DND-41 (cell line): ENCODE results near the gene LMF2.

Experiments
- ATAC-seq: fragments of 200-7000 bp; cut with Tn5 transposase; 3 replicates; pipeline ENCODE4 v1.9.1; 2021; ENCODE audit warnings: low read depth; ENCODE audit not compliant: insufficient read depth
- DNase-seq: peaks from one replicate; pipeline ENCODE4 v3.0.0-alpha.2; 2020
- H2AFZ ChIP-seq: 2 replicates; pipeline ENCODE4 v1.6.0; 2012; ENCODE audit warnings: low read depth, low read length
- H3K27ac ChIP-seq: 2 replicates; pipeline ENCODE4 v1.5.1; 2012; ENCODE audit warnings: low read length, inconsistent platforms
- H3K27me3 ChIP-seq: fragments of 200-600 bp; sonication (generic); 2 replicates; pipeline ENCODE4 v1.6.0; 2012; ENCODE audit warnings: low read length, mild to moderate bottlenecking, inconsistent platforms; ENCODE audit not compliant: insufficient read depth, poor library complexity
- H3K36me3 ChIP-seq: 2 replicates; pipeline ENCODE4 v1.5.1; 2012; ENCODE audit warnings: low read length, inconsistent platforms; ENCODE audit not compliant: insufficient read depth
- H3K4me1 ChIP-seq: 2 replicates; pipeline ENCODE4 v1.5.1; 2012; ENCODE audit warnings: mild to moderate bottlenecking, low read length; ENCODE audit not compliant: insufficient read depth
- H3K4me2 ChIP-seq: 2 replicates; pipeline ENCODE4 v1.6.0; 2012; ENCODE audit warnings: mild to moderate bottlenecking, moderate library complexity, low read length, inconsistent platforms; ENCODE audit not compliant: insufficient read depth
- H3K4me3 ChIP-seq, 2 experiments: fragments of 200-600 bp in 1 of 2; shearing (Covaris generic) in 1 of 2; 2 replicates each; pipeline ENCODE4 v1.5.1; 2012 to 2016; ENCODE audit warnings: inconsistent platforms in 2 of 2, low read length in 2 of 2, mild to moderate bottlenecking in 2 of 2, low read depth in 1 of 2, moderate library complexity in 1 of 2
- H3K79me2 ChIP-seq: 2 replicates; pipeline ENCODE4 v1.6.0; 2012; ENCODE audit warnings: low read length, inconsistent platforms; ENCODE audit not compliant: insufficient read depth
- H3K9ac ChIP-seq: 2 replicates; pipeline ENCODE4 v1.6.0; 2012; ENCODE audit warnings: low read depth, mild to moderate bottlenecking, inconsistent platforms, low read length, moderate library complexity
- H3K9me3 ChIP-seq: 2 replicates; pipeline ENCODE4 v1.5.1; 2012; ENCODE audit warnings: low read length, moderate library complexity, mild to moderate bottlenecking, inconsistent platforms; ENCODE audit not compliant: insufficient read depth, severe bottlenecking
- H4K20me1 ChIP-seq: 2 replicates; pipeline ENCODE4 v1.6.0; 2012; ENCODE audit warnings: low read length; ENCODE audit not compliant: insufficient read depth
- EZH2 ChIP-seq: IDR thresholded peaks from 3 replicates; pipeline ENCODE4 v1.6.1; 2012; ENCODE audit warnings: borderline replicate concordance, low read depth, mild to moderate bottlenecking, moderate library complexity, low read length, inconsistent platforms; ENCODE audit not compliant: severe bottlenecking
- TF ChIP-seq, protein P1 (sequence below): IDR thresholded peaks from 2 replicates; pipeline ENCODE4 v1.5.1; 2012; ENCODE audit warnings: borderline replicate concordance, low read length, moderate library complexity, mild to moderate bottlenecking; ENCODE audit not compliant: poor library complexity, severe bottlenecking; ENCODE audit errors: extremely low read depth

LMF2 gene

DNA sequence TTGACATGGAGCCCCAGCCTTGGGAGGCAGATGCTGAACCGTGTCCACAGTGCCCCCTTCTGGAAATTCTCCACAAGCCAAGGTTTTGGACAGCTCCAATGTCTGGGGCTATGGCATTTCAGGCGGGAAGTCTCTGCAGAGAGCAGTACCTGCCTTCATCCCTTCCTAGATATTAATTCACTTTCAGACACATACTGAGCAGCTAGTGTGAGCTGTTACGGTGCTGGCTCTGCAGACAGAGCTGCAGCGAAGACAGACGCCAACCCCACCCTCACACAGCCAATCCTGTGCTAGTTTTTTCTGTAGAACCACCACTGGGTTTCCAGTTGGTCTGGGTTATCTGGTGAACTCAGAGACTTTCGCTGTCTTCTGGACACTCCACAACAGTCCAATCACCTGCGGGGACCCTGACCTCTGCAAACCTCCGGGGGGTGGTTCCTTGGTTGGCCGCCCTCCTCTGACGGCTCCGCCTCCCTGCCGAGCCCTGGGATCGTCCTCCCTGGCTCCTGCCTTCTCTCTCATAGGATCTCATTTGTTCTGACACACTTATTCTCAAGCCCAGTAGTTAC is 9.1 kb downstream of the LMF2 start:
- ATAC-seq = peak; percentile 87
- TF ChIP-seq, protein P1, sequence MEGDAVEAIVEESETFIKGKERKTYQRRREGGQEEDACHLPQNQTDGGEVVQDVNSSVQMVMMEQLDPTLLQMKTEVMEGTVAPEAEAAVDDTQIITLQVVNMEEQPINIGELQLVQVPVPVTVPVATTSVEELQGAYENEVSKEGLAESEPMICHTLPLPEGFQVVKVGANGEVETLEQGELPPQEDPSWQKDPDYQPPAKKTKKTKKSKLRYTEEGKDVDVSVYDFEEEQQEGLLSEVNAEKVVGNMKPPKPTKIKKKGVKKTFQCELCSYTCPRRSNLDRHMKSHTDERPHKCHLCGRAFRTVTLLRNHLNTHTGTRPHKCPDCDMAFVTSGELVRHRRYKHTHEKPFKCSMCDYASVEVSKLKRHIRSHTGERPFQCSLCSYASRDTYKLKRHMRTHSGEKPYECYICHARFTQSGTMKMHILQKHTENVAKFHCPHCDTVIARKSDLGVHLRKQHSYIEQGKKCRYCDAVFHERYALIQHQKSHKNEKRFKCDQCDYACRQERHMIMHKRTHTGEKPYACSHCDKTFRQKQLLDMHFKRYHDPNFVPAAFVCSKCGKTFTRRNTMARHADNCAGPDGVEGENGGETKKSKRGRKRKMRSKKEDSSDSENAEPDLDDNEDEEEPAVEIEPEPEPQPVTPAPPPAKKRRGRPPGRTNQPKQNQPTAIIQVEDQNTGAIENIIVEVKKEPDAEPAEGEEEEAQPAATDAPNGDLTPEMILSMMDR = peak; percentile 85
- TF ChIP-seq EZH2 = no peak
- Histone ChIP-seq H4K20me1 (no peaks in the 10 kb centered on the region; the same call in 1 of the 2 replicates), H3K9me3 (no peaks in the 10 kb centered on the region), H3K4me3 (no peak overlapping the region), H3K27me3 (no peaks in the 10 kb centered on the region), H3K36me3 (peaks cover 15% of the 10 kb centered on the region), H3K4me2 (no peak overlapping the region), H3K27ac (no peak overlapping the region), H3K9ac (no peak overlapping the region), H3K4me1 (no peaks in the 10 kb centered on the region), H2AFZ (no peak overlapping the region), H3K79me2 (no peaks in the 10 kb centered on the region)
- peak; percentile 73 for DNase-seq

DNA sequence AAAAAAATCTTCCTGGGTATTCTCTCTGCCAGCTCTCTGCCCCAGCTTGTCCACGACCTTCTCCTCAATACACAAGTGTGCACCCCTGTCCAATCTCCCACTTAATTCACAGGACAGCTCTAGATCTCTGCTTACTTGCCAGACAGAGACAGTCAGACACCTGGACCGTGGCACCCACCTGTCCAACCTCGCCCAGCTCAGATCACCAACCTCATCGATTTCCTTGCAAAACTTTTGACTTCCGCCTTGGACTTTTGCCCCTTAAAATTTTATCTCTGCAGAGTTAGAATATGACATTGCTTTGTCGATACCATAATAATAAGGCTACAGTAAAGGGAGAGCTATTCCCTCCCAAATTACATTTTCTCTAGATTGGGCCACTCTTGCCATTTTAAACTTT is 10.4 kb downstream of the LMF2 start:
- Histone ChIP-seq H3K27ac (no peak overlapping the region), H3K79me2 (no peaks in the 10 kb centered on the region), H3K27me3 (no peaks in the 10 kb centered on the region), H3K4me2 (no peak overlapping the region), H3K9me3 (no peaks in the 10 kb centered on the region), H3K36me3 (peaks cover 2% of the 10 kb centered on the region; the same call in 1 of the 2 replicates), H4K20me1 (no peaks in the 10 kb centered on the region; the same call in 1 of the 2 replicates), H3K9ac (no peak overlapping the region), H3K4me3 (no peak overlapping the region), H2AFZ (no peak overlapping the region), H3K4me1 (no peaks in the 10 kb centered on the region)
- ATAC-seq (no peak), DNase-seq (no peak)
- TF ChIP-seq, protein P1 = no peak
- no peak for TF ChIP-seq EZH2

DNA sequence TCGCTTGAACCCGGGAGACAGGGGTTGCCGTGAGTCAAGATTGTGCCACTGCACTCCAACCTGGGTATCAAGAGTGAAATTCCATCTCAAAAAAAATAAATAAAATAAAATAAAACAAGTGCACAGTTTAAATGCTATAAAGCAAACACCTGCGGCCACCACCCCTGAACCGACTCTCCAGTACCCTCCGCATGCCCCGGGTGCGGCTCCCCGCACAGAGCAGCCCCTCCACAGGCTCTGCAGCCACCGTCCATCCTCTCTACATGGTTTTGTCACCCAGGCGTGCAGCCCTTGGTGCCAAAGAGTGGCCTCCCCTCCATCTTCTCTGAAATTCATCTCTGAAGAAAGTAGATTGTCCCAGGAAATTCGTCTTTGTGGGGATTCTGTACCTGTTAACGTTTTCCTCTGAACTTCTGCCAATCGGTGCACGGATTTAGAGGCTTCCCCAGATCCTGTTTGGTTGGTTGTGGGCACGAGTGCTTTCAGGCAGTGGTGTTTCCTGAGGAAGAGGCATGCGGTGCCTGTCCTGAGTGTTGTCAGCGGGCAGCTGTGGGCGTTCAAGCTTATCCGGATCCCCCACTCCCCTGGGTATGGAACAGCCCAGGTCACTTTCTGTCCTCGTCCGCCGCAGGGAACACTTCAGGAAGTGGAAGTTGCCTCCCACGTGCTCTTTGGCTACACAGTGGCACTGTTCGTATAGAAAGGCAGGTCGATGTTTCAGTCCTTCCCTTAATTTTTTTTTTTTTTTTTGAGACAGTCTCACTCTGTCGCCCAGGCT is 16.8 kb downstream of the LMF2 start:
- DNase-seq (no peak), ATAC-seq (no peak)
- Histone ChIP-seq H3K79me2 (no peaks in the 10 kb centered on the region), H3K4me1 (no peaks in the 10 kb centered on the region), H3K9me3 (no peaks in the 10 kb centered on the region), H3K27ac (no peak overlapping the region), H3K4me3 (no peak overlapping the region), H3K27me3 (no peaks in the 10 kb centered on the region), H3K36me3 (no peaks in the 10 kb centered on the region), H4K20me1 (no peaks in the 10 kb centered on the region), H3K4me2 (no peak overlapping the region), H2AFZ (no peak overlapping the region), H3K9ac (no peak overlapping the region)
- TF ChIP-seq, protein P1 = no peak
- TF ChIP-seq EZH2 = no peak
